ENCODE measurements around the gene CLINT1. TPM values are rescaled to one million over a fixed set of nuclear protein-coding genes. Genes with fewer than 3 reads are reported as not detected.

The CLINT1 gene
- total and polyA plus RNA-seq, 9 of the 15 experiments (the other 6 are each of a cell fraction or from before 2014, with no cell fraction given): 23.6 to 125 (median 71.4) TPM

GRCh38 chr5:157761690-157762621 lies 97.0 kb downstream of the CLINT1 start:
- H3K4me1 ChIP-seq (replicated peaks in 1 of 2; ENCODE audit: control insufficient read depth in 2 of 2, insufficient read depth in 2 of 2, low read length in 2 of 2): no peaks in the 10 kb centered on the region
- TF ChIP-seq RAD21 (CRISPR knock-in tag; conservative IDR thresholded peaks at IDR 0.05 in 1 of 2, IDR thresholded peaks at IDR 0.05 in 1 of 2) (peak; percentile 67 to 83), PHB2 (IDR thresholded peaks at IDR 0.05; ENCODE audit: low read depth) (no peak), DEAF1 (CRISPR knock-in tag; IDR thresholded peaks at IDR 0.05) (0 out of 2 replicates have a peak, but pooled peaks have one; percentile 37), ZNF324 (CRISPR knock-in tag; IDR thresholded peaks at IDR 0.05) (no peak), SMC3 (conservative IDR thresholded peaks at IDR 0.05; ENCODE audit: insufficient read depth, low read depth, low read length) (peak; percentile 64), TAF1 (IDR thresholded peaks at IDR 0.05; ENCODE audit: control insufficient read depth, extremely low read depth, insufficient read depth, low read length, severe bottlenecking) (no peak), CTCF (IDR thresholded peaks at IDR 0.05 in 2 of 3, conservative IDR thresholded peaks at IDR 0.05 in 1 of 3; ENCODE audit: insufficient read depth in 2 of 3, low read depth in 1 of 3, low read length in 3 of 3) (peak; percentile 67 to 80 (median 69); a peak in 5 of 6 replicates), ZNF384 (IDR thresholded peaks at IDR 0.05; ENCODE audit: low read depth, low read length) (0 out of 2 replicates have a peak, but pooled peaks have one; percentile 22)

More at GRCh38 chr5:157761690-157762621, 97.0 kb downstream of the CLINT1 start:
- Histone ChIP-seq H3K4me3 (no peak overlapping the region), H3K9ac (ENCODE audit: insufficient read depth in 1 of 2, low read depth in 2 of 2, low read length in 2 of 2) (no peak overlapping the region), H3K4me2 (ENCODE audit: insufficient read depth, low read length) (no peak overlapping the region), H3K36me3 (ENCODE audit: control insufficient read depth, insufficient read depth, low read length) (no peaks in the 10 kb centered on the region), H4K20me1 (replicated peaks; ENCODE audit: control insufficient read depth, insufficient read depth, low read length) (no peaks in the 10 kb centered on the region), H3K27me3 (ENCODE audit: control insufficient read depth in 2 of 2, insufficient read depth in 2 of 2, low read length in 2 of 2) (peaks cover 8 to 17% of the 10 kb centered on the region in 2 experiments; a peak in 3 of 5 replicates), H2AFZ (ENCODE audit: low read depth, low read length) (no peak overlapping the region), H3K27ac (ENCODE audit: extremely low read depth, low read depth, low read length) (no peak overlapping the region), H3K9me3 (replicated peaks; ENCODE audit: control insufficient read depth, insufficient read depth, low read depth, low read length) (no peaks in the 10 kb centered on the region), H3K9me1 (ENCODE audit: control insufficient read depth, insufficient read depth, low read length) (no peaks in the 10 kb centered on the region), H3K79me2 (ENCODE audit: control insufficient read depth, insufficient read depth, low read length) (no peaks in the 10 kb centered on the region)
- in situ Hi-C loops (cut with MboI) (no loop called here), intact Hi-C loops (cut with micrococcal nuclease) (loop anchor here (1.0 to 10.0 kb wide), 3 partner anchors 153 to 233 kb away; no protein-coding TSS in a partner anchor)
- WGBS (ENCODE audit: insufficient coverage, low coverage, missing lambda C conversion rate): 33% methylated on average over 10 of the region's 10 CpGs
- ChIA-PET POLR2A (interaction anchor here (0.9 kb wide), 2 partner anchors 18 to 30 kb away, joined by 3 read pairs; partner anchors contain the start of genes LSM11 and THG1L), CTCF (ENCODE audit: low intra/inter-chr PET ratio) (interaction anchor here (0.5 to 1.8 kb wide), 3 partner anchors 187 to 1372 kb away, joined by 3 to 5 read pairs (median 4); no protein-coding TSS in a partner anchor)
- FAIRE-seq: peak; percentile 91
- peak; percentile 60 to 62 (median 62) for DNase-seq (ENCODE audit: extremely low read depth in 1 of 4, low spot score in 3 of 4)
- no TSS peak for BruUV-seq (replicated peaks)
- ATAC-seq: peak; percentile 97

Data from K562 (cell line).